ENCODE data around the gene PCDHGA1. TPM values are rescaled to one million over a fixed set of nuclear protein-coding genes. Genes with fewer than 3 reads are reported as not detected.
"Not testable (repeated sequence)": the region's sequence is repeated elsewhere in the genome, so short reads cannot be mapped to it uniquely, and the experiment has no call there.

PCDHGA1 gene
- total RNA-seq, 1 experiment from 2014 or later = not detected

DNA sequence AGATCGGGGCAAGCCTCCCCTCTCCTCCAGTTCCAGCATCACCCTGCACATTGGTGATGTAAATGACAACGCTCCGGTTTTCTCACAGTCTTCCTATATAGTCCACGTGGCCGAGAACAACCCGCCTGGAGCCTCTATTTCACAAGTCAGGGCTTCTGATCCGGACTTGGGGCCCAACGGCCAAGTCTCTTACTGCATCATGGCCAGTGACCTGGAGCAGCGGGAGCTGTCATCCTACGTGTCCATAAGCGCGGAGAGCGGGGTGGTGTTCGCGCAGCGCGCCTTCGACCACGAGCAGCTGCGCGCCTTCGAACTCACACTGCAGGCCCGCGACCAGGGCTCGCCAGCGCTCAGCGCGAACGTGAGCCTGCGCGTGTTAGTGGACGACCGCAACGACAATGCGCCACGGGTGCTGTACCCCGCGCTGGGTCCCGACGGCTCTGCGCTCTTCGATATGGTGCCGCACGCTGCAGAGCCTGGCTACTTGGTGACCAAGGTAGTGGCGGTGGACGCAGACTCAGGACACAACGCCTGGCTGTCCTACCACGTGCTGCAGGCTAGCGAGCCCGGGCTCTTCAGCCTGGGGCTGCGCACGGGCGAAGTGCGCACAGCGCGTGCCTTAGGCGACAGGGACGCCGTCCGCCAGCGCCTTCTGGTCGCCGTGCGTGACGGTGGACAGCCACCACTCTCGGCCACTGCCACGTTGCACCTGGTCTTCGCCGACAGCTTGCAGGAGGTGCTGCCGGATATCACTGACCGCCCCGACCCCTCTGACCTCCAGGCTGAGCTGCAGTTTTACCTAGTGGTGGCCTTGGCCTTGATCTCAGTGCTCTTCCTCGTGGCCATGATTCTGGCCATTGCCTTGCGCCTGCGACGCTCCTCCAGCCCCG, 59.1 kb downstream of the PCDHGA1 start:
- no peak overlapping the region for H3K4me3 Mint-ChIP-seq (ENCODE audit: low read depth, unreplicated experiment)
- peaks cover 17% of the 10 kb centered on the region for H3K9me3 Mint-ChIP-seq (ENCODE audit: low read depth, unreplicated experiment)
- DNase-seq = no peak
- H3K36me3 Mint-ChIP-seq (ENCODE audit: insufficient read depth, unreplicated experiment) = peaks cover 9% of the 10 kb centered on the region
- TF ChIP-seq, protein P1, sequence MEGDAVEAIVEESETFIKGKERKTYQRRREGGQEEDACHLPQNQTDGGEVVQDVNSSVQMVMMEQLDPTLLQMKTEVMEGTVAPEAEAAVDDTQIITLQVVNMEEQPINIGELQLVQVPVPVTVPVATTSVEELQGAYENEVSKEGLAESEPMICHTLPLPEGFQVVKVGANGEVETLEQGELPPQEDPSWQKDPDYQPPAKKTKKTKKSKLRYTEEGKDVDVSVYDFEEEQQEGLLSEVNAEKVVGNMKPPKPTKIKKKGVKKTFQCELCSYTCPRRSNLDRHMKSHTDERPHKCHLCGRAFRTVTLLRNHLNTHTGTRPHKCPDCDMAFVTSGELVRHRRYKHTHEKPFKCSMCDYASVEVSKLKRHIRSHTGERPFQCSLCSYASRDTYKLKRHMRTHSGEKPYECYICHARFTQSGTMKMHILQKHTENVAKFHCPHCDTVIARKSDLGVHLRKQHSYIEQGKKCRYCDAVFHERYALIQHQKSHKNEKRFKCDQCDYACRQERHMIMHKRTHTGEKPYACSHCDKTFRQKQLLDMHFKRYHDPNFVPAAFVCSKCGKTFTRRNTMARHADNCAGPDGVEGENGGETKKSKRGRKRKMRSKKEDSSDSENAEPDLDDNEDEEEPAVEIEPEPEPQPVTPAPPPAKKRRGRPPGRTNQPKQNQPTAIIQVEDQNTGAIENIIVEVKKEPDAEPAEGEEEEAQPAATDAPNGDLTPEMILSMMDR (IDR thresholded peaks at IDR 0.05; ENCODE audit: unreplicated experiment) = no peak
- intact Hi-C loops (cut with micrococcal nuclease; ENCODE audit: unreplicated experiment) = no loop called here
- BruUV-seq (replicated peaks) = no TSS peak
- no peak overlapping the region for H3K27ac Mint-ChIP-seq (ENCODE audit: unreplicated experiment)
- CTCF ChIA-PET = no interaction called here
- H3K27me3 Mint-ChIP-seq (ENCODE audit: unreplicated experiment) = no peaks in the 10 kb centered on the region
- no peaks in the 10 kb centered on the region for H3K4me1 Mint-ChIP-seq (ENCODE audit: low read depth, unreplicated experiment)

DNA sequence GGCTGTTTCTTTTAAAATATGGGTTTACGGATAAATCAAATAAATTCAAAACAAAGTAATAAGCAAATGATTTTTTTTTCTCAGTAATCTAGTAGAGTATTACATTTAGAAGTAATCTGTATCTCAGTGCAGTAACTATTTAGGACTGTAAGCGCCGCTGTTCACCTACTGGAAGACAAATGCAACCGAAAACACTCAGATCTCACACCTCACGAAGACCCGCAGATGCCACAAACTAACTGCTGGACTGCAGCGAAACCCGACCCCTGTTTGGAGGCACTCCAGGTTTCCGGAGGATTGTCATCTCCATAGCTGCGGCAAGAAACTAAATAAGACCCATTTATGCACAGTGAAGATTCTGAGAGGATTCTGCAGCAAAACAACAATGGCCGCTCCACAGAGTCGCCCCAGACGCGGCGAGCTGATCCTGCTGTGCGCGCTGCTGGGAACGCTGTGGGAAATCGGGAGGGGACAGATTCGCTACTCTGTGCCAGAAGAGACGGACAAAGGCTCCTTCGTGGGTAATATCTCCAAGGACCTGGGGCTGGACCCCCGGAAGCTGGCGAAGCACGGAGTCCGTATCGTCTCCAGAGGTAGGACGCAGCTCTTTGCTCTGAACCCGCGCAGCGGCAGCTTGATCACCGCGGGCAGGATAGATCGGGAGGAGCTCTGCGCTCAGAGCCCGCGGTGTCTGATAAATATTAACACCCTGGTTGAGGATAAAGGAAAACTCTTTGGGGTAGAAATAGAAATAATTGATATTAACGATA, 62.3 kb downstream of the PCDHGA1 start, which contains the start of gene PCDHGA8:
TSS of gene PCDHGA8 (plus strand) at position 205 of the 770 bp plus-strand sequence. CDS start at position 386, 181 bp downstream.
- H3K4me1 Mint-ChIP-seq (ENCODE audit: low read depth, unreplicated experiment) = no peaks in the 10 kb centered on the region
- CTCF ChIA-PET = no interaction called here
- peaks cover 9% of the 10 kb centered on the region for H3K36me3 Mint-ChIP-seq (ENCODE audit: insufficient read depth, unreplicated experiment)
- TF ChIP-seq, protein P1 (IDR thresholded peaks at IDR 0.05; ENCODE audit: unreplicated experiment) = no peak
- peaks cover 20% of the 10 kb centered on the region for H3K9me3 Mint-ChIP-seq (ENCODE audit: low read depth, unreplicated experiment)
- no peak within 1 kb of the TSS for H3K27ac Mint-ChIP-seq (ENCODE audit: unreplicated experiment)
- H3K4me3 Mint-ChIP-seq (ENCODE audit: low read depth, unreplicated experiment) = no peak within 1 kb of the TSS
- H3K27me3 Mint-ChIP-seq (ENCODE audit: unreplicated experiment) = no peaks in the 10 kb centered on the region
- no TSS peak for BruUV-seq (replicated peaks)
- no peak for DNase-seq
- intact Hi-C loops (cut with micrococcal nuclease; ENCODE audit: unreplicated experiment) = no loop called here

DNA sequence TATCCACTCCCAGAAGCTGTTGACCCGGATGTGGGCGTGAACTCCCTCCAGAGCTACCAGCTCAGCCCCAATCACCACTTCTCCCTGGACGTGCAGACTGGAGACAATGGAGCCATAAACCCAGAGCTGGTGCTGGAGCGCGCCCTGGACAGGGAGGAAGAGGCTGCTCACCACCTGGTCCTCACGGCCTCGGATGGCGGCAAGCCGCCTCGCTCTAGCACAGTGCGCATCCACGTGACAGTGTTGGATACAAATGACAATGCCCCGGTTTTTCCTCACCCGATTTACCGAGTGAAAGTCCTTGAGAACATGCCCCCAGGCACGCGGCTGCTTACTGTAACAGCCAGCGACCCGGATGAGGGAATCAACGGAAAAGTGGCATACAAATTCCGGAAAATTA, 63.0 kb downstream of the PCDHGA1 start:
- H3K9me3 Mint-ChIP-seq (ENCODE audit: low read depth, unreplicated experiment) = peaks cover 20% of the 10 kb centered on the region
- CTCF ChIA-PET = no interaction called here
- intact Hi-C loops (cut with micrococcal nuclease; ENCODE audit: unreplicated experiment) = no loop called here
- no peak overlapping the region for H3K4me3 Mint-ChIP-seq (ENCODE audit: low read depth, unreplicated experiment)
- H3K27me3 Mint-ChIP-seq (ENCODE audit: unreplicated experiment) = no peaks in the 10 kb centered on the region
- H3K4me1 Mint-ChIP-seq (ENCODE audit: low read depth, unreplicated experiment) = no peaks in the 10 kb centered on the region
- no peak overlapping the region for H3K27ac Mint-ChIP-seq (ENCODE audit: unreplicated experiment)
- DNase-seq = no peak
- BruUV-seq (replicated peaks) = no TSS peak
- TF ChIP-seq, protein P1 (IDR thresholded peaks at IDR 0.05; ENCODE audit: unreplicated experiment) = no peak
- peaks cover 9% of the 10 kb centered on the region for H3K36me3 Mint-ChIP-seq (ENCODE audit: insufficient read depth, unreplicated experiment)

DNA sequence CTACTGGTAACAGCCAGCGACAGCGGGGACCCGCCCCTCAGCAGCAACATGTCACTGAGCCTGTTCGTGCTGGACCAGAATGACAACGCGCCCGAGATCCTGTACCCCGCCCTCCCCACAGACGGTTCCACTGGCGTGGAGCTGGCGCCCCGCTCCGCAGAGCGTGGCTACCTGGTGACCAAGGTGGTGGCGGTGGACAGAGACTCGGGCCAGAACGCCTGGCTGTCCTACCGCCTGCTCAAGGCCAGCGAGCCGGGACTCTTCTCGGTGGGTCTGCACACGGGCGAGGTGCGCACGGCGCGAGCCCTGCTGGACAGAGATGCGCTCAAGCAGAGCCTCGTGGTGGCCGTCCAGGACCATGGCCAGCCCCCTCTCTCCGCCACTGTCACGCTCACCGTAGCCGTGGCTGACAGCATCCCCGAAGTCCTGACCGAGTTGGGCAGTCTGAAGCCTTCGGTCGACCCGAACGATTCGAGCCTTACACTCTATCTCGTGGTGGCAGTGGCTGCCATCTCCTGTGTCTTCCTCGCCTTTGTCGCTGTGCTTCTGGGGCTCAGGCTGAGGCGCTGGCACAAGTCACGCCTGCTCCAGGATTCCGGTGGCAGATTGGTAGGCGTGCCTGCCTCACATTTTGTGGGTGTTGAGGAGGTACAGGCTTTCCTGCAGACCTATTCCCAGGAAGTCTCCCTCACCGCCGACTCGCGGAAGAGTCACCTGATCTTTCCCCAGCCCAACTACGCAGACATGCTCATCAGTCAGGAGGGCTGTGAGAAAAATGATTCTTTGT, 64.3 kb downstream of the PCDHGA1 start:
- Mint-ChIP-seq H3K36me3 (ENCODE audit: insufficient read depth, unreplicated experiment) (peaks cover 13% of the 10 kb centered on the region), H3K9me3 (ENCODE audit: low read depth, unreplicated experiment) (peaks cover 13% of the 10 kb centered on the region)
- H3K27ac Mint-ChIP-seq (ENCODE audit: unreplicated experiment); CTCF ChIA-PET; H3K4me3 Mint-ChIP-seq (ENCODE audit: low read depth, unreplicated experiment); intact Hi-C loops (cut with micrococcal nuclease; ENCODE audit: unreplicated experiment); H3K4me1 Mint-ChIP-seq (ENCODE audit: low read depth, unreplicated experiment); DNase-seq; H3K27me3 Mint-ChIP-seq (ENCODE audit: unreplicated experiment); BruUV-seq (replicated peaks): not testable (repeated sequence)
